Stimulated activated CD4-positive, alpha-beta T cell treated with anti-CD3 and anti-CD28 coated beads, TNF-alpha, amount 100 ng/mL, for 24 hours (primary cell): ENCODE measurements around the gene SQOR.
A peak's percentile ranks its signal among the peaks of the same experiment; 100 is the strongest.

Experiments
- DNase-seq, 3 experiments: peaks; one replicate each; pipeline ENCODE4 v3.0.0-alpha.2; 2020; ENCODE audit warnings: low read depth in 3 of 3

SQOR gene

GRCh38 chr15:45705510-45706473, 71.0 kb downstream of the SQOR start:
- peak; percentile 35 to 60 (median 54) for DNase-seq

- no peak for DNase-seq
Measured at GRCh38 chr15:45710657-45711056, 75.8 kb downstream of the SQOR start.

- peak in 1 of 3 experiments; percentile 43 for DNase-seq
Measured at GRCh38 chr15:45714590-45715488, 80.0 kb downstream of the SQOR start.

- DNase-seq: no peak
Measured at GRCh38 chr15:45715528-45715927, 80.7 kb downstream of the SQOR start.

- no peak for DNase-seq
Measured at GRCh38 chr15:45719490-45719889, 84.7 kb downstream of the SQOR start.

- DNase-seq: no peak
Measured at GRCh38 chr15:45720183-45720582, 85.4 kb downstream of the SQOR start.

- no peak for DNase-seq
Measured at GRCh38 chr15:45728641-45729040, 93.8 kb downstream of the SQOR start.

- DNase-seq: no peak
Measured at GRCh38 chr15:45729141-45729540, 94.3 kb downstream of the SQOR start.

- no peak for DNase-seq
Measured at GRCh38 chr15:45731343-45731742, 96.5 kb downstream of the SQOR start.

- no peak for DNase-seq
Measured at GRCh38 chr15:45732662-45733061, 97.8 kb downstream of the SQOR start.

- DNase-seq: no peak
Measured at GRCh38 chr15:45734260-45734711, 99.5 kb downstream of the SQOR start.
